Stimulated activated CD8-positive, alpha-beta memory T cell treated with anti-CD3 and anti-CD28 coated beads, Interleukin-7, amount 100 ng/mL, for 1 hour (primary cell): Measurements from ENCODE around the gene GRK7.
A peak's percentile ranks its signal among the peaks of the same experiment; 100 is the strongest.
"Not testable (repeated sequence)": the region's sequence is repeated elsewhere in the genome, so short reads cannot be mapped to it uniquely, and the experiment has no call there.

Source experiments
- DNase-seq, 2 donors: peaks; one replicate each; pipeline ENCODE4 v3.0.0-alpha.2; 2020; ENCODE audit warnings: low read depth in 2 of 2

The GRK7 gene

DNA sequence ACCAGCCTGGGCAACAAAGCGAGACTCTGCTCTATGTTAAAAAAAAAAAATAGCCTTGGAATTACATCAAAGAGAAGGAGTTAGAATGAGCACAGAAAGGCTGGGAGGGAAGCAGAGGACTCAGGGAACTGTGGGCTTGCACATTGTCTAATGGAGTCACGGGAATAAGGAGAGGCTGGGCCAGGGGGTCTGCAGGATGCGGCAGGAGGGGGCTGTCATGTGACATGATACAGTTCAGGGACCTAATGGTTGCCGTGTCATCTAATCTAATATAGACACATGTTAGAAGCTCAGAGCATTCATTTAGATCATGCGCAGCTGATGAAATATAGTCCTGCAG is 32.5 kb downstream of the GRK7 start:
- no peak for DNase-seq

DNA sequence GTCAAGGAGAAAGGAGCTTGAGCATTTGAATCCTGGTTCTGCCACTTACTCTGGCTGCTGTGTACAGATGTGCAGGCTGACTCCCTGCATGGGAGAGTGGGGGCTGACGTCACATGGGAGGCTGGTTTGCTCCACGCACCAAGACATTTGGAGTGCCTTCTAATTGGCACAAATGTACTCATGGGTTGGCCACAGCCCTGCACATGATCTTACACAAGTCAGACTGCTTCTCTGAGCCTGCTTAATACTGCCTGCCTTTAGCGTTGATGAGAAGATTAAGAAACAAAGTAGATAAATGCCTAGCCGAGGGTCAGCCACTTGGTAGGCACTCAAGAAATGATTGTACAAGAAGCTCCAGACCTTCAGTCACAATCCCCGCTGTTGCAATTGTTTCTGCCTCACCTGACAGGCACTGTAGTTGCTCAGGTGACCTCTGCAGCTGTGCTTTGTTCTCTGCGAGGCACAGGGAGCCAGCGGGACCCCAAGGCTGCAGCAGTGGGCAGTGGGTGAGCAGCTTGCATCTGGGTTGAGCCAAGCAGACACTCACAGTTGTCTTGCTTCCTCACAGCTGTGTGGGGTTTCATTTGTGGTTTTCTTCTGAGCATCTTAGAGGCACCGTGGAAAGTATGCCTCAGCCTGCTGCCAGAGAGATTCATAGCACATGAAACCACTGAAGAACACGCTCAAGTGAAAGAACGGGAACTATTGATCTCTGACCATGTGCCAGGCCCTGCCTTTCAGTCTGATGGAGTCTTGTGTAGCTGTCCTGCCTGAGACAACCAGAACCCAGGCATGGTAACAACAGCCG is 33.1 kb downstream of the GRK7 start:
- peak; percentile 31 to 50 for DNase-seq

DNA sequence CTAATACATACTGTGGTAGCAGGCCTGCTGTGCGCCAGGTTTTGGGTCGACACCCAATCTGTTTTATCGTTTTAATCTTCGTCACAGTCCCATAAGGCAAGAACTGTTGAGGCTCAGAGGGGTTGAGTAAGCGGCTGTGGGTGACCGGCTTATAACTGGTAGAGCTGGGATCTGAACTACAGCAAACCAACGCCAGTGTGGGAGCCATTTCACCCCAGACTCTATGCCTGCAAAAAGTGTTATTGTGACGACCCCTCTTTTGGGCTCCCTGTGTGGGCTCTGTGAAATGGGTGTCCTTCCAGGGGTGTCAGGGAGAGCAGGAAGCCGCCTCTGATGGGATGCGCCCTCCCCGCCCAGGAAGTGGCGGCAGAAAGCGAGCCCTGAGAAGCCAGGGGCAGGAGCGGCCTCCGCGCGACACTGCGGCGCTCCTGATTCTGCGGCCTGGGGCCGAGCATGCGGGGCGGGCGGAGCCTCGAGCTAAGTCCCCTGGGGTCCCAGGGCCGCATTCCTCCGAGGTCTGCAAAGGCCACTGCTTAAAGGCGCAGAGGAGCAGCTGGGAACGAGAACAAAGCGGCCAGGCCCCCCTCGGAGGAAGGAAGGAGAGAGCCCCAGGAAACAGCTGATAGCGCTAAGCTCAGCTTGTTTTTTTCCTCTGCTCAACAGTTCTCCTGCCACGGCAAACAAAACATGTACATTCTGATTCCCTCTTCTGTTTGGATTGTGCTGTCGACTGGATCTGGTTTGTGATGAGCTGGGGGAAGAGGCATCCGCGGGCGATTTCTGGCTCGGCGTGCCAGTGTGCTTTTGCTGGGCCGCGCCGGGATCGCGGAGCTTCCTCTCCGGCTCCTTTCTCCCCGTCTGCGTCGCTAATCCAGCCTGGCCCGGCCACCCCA is 33.9 kb downstream of the GRK7 start:
- DNase-seq: no peak

GRCh38 chr3:141797819-141798447 is 34.7 kb downstream of the GRK7 start:
- no peak for DNase-seq

- no peak for DNase-seq
These were observed 35.2 kb downstream of the GRK7 start for GRCh38 chr3:141798448-141798845.

DNA sequence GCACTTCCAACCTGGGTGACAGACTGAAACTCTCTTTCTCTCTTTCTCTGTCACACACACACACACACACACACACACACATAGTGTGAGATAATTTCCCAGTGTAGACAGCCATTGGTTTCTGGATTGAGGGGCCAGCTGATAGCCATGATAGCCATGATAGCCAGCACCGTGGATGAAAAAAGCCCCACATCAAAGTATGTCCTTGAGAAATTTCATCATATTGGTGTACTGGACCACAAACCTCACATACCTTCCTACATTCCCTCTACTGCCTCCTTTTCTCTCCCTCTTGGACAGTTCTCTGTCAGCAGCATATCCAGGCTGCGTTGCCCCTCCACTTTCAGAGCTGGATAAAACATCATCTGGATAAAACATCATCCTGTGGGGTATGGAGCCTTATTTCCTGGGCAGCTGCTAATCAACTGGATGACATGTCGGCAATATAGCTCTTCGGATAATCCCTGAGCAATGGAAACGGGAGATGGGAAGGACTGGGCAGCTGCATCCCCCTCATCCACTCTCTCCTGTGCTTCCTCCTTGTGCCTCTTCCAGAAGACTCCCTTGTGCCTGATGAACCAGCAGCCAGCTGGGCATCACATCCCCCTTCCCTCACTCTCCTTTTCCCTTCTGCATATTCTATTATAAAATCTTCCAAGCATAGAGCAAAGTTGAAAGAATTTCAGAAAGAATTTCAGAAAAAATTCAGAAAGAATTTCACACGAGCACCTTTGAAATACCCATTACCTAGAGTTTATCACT is 39.3 kb downstream of the GRK7 start:
- no peak for DNase-seq

DNA sequence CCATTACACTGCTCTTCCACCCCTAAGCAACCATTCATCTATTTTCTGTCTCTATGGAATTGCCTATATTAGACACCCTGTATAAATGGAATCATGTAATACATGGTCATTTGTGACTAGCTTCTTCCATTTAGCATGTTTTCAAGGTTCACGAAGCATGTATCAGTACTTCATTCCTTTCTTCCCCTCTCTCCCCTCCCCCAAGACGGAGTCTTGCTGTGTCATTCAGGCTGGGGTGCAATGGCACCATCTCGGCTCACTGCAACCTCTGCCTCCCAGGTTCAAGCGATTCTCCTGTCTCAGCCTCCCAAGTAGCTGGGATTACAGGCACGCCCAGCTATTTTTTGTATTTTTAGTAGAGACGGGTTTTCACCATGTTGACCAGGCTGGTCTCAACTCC is 40.3 kb downstream of the GRK7 start:
- DNase-seq: not testable (repeated sequence)

DNA sequence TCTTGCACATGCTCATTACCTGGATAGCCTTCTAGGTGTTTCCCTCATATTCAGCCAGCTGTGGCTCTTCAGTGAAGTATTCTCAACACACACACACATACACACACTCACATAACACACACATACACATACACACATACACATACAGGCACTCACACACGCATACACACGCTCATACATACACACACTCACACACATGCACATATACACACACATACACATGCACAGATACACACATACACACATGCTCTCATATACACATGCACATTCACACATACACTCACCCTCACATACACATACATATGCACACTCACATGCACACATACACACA is 41.2 kb downstream of the GRK7 start:
- DNase-seq: no peak

DNA sequence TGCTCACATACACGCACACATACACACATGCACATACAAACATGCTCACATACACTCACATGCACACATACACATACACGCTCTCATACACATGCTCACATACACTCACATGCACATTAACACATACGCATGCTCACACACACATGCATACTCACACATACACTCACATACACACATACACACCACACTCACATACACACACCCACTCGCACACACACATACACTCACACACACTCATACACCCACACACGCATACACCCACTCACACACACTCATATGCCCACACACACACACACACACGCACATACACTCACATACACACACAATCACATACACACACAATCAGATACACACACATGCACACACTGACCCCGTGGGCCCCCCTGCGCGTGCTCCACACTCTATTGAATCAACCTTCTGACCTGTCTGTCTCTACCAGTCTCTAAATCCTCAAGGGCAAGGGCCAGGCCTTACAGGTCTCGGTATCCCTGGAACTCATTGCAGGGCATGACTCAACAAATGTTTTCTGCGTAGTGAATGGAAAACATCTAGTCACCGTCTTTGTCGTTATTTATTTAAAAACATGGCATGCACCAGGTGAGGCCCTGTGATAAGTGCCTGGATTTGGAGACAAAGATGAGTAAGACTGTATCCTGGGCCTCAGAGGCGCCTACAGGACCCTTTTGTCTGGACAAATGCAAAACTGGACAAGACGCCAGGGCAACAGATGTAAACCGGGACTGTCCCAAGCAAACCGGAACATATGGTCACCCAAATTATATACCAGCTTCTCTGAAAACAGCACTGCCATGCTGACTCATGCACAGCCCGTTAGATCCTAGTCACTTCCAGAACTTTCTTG is 41.8 kb downstream of the GRK7 start:
- no peak for DNase-seq

GRCh38 chr3:141807277-141808033 is 44.2 kb downstream of the GRK7 start:
- DNase-seq: no peak

- DNase-seq: no peak
These were observed 45.4 kb downstream of the GRK7 start for GRCh38 chr3:141808586-141808985.

DNA sequence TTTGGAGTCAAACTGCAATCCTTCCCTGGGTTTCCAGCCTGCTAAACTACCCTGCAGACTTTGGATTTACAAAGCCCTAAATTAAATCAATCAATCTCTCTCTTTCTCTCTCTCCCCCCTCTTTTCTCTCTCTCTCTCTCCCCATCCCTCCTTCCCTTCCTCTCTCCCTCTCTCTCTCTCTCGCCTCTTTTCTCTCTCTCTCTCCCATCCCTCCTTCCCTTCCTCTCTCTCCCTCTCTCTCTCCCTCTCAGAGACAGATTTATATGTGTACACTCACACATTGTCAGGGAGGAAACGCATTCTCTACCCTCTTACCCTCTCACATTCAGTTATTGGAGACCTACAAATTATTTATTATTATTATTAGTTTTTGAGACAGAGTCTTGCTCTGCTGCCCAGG is 47.0 kb downstream of the GRK7 start:
- no peak for DNase-seq

GRCh38 chr3:141811348-141811747 is 48.1 kb downstream of the GRK7 start:
- no peak for DNase-seq

DNA sequence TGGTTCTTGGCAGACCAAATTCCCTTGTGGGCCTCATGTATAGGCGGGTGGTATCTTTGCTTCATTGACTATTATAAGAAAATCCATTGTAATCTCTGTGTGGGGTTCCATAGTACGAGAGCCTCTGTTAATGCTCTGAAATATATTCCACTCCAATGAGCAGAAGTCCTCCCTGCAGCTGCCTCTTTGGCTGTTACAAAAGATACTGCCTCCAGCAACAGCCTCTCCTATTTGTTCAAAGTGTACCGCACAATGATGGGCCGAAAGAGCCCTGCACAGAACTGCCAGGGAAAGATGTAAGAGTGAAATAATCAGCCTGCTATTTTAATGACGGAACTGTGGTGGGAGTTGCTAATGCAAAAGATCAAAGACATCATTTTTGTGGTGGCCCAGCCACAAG is 48.9 kb downstream of the GRK7 start:
- DNase-seq: no peak

GRCh38 chr3:141812586-141812985 is 49.4 kb downstream of the GRK7 start:
- DNase-seq: no peak
